T-helper 9 cell (primary cell): ENCODE measurements around the gene LSM14B.
"Not testable (repeated sequence)": the region's sequence is repeated elsewhere in the genome, so short reads cannot be mapped to it uniquely, and the experiment has no call there.

ENCODE experiments used
- DNase-seq: peaks from one replicate; pipeline ENCODE4 v3.0.0-alpha.2; 2020

The LSM14B gene

DNA sequence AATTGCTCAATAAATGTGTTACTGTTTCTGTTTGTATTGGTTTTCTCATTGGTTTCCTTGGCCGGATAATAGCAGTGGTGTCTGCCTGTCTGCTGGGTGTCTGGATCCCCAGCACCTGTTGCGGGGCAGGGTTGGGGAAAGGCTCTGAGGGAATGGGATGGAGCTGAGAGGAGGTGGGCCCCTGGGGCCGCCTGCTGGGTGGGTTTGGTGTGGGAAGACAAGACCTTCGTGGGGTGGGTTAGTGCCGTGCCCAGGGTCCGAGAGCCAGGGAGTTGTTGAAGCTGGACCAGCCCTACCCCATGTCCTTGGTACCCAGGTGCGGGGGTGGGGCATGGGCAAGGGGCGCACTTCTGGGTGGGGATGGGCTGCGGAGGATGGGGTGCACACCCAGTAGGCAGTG lies 25.3 kb downstream of the LSM14B start:
- no peak for DNase-seq

GRCh38 chr20:62148383-62148782 lies 26.1 kb downstream of the LSM14B start:
- DNase-seq, result not testable (repeated sequence)

DNA sequence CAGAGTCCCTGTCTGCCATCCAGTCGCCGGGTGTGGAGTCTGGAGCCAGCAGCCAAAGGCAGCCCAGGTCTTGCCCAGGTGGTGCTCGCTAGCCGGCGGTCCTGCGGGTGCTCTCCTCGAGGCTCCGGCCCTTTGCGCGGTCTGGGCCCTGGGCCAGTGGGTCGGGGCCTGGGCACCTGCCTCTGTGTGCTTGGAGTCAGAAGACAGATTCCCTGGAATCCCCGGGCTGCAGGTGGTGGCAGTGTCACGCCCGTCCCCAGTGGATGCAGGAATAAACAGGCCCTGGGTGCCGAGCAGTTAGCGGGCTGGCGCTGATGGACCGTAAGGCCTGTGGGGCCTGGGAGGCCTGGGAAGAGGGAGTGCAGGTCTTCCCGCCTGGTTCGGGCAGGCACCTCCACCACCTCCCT lies 26.6 kb downstream of the LSM14B start:
- DNase-seq, result no peak

DNA sequence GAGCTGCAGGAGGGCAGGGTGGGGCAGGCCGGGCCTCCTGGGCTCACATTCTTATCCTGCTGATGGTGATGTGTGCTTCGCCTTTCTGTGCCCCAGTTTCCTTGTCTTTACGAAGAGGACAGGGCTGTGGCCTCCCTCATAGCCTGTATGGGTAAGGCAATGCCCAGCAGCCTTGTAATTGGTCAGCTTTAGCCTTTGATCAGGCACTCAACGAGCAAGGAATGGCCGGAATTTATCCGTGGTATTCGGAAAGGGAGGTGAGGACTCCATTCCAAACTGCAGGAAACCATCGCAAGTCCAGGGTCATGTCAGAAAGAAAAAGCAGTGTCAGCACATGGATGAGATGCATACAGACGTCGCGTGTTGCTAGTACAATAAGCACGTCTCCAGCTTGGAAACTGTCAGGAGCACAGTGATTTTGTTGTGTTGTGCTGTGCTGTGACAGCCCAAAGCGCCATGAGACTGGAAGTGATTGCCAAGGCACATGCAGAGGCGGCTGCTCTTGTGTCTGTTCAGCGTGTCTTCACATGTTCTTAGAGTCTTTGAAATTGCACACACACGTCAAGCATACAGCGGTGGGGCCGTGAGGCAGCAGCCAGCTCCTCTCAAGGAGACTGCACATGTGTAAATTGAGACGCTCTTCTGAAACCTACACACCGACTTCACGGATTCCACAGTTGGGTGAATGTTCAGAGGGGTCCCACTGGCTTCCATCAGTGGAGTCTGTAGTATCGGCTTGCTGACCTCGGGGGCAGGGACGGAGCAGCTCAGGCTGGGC lies 27.4 kb downstream of the LSM14B start:
- no peak for DNase-seq

DNA sequence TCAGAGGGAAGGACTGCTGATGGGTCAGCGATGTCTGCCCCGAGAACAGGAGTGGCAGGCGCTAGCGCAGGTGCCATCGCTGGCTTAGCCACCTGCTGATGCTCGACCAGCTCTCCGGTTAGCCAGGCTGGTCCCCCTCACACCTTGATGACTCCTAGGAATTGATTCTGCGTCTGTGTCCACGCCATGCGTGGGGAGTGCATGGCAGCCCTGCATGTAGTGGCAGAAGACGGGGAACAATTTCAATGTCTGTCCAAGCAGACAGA lies 28.0 kb downstream of the LSM14B start:
- DNase-seq, result no peak

DNA sequence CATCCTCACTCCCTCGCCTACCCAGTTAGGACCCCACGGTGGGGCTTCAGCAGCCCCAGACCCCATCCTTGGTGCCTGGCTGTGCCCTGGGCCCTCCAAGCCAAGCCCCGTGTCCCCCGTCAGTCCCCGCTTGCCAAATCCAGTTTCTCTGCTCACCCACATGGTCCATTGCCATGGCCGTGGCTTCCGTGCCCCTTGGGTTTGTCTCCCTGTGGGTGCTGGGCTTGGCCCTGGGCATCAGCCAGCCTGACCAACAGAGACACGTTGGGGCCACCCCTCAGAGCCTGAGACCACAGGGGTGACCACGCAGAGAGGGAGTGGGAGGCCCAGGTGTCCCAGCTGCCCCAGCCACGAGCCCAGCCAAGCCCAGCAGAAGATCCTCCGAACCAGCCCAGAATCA lies 28.9 kb downstream of the LSM14B start:
- DNase-seq, result no peak

DNA sequence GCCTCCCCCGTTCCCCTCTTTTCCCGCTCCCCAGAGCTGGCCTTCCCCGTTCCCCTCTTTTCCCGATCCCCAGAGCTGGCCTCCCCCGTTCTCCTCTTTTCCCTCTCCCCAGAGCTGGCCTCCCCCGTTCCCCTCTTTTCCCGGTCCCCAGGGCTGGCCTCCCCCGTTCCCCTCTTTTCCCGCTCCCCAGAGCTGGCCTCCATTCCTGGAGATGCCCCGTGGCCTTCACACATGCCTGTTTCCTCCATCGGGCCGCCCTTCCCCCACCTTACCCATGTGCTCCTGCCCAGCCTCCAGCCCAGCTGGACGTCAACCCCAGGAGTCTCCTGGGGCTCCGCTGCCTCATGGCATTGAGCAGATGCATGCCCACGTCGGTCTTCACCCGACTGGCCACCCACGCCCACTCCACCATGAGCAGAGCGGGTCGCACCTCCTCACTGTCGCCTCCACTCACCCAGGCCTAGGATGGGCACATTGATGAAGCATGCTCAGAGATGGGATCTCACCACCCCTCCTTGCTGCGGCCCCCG lies 29.6 kb downstream of the LSM14B start:
- no peak for DNase-seq

DNA sequence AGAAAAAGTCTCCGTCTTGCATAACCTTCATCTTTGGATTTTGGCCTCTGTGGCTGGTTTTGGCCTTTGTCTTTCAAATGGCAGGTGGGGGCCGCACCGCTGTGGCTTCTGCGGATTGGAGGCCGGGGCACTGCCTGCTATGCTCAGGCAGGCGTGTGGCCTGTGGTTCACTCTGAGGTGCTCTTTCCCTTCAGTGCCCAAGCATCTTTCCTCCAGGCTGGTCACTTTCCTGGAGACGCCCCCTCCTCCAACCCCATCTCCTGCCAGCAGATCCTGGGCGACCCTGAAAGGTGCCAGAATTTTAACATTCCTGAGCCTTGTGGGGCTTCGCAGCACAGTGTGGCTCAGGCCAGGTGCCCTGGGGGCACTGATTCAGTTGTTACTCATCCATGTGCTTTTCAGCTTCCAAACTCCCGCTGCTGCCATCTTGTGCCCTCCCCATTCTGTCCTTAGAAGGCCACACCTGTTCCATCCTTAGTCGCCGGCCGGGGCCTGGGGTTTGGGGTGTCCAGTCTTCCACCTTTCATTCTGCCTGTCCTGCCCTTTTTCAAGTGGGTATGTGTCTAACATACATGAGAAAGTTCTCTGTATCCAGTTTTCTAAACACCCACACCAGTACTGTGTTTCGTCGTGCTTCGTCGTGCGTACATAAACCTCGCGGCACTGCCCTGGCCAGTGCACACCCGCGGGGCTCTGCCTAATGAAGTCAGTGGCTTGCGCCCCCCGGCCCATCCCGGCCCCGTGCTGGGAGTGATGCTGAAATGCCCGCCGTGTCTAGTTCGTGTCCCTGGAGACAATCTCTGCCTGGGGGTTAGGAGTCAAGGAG lies 33.4 kb downstream of the LSM14B start:
- no peak for DNase-seq

DNA sequence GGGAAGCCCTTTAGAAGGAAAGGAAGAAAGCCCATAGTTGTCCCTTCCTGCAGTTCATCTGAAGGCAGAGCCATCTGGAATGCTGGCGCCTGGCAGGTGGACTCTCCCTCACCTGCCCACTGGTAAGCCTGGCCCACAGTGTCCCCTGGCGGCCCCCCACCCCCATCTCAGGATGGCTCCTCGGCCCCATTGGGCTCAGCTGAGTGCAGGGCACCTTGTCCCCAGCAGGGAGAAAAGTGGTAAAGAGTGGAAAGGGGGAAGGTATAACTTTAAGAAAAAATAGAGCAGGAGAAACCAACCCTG lies 33.9 kb downstream of the LSM14B start:
- no peak for DNase-seq

- peak; percentile 65 for DNase-seq
These were observed 34.5 kb downstream of the LSM14B start for GRCh38 chr20:62156592-62157386.

GRCh38 chr20:62157387-62158087 lies 35.3 kb downstream of the LSM14B start:
- DNase-seq, result no peak

DNA sequence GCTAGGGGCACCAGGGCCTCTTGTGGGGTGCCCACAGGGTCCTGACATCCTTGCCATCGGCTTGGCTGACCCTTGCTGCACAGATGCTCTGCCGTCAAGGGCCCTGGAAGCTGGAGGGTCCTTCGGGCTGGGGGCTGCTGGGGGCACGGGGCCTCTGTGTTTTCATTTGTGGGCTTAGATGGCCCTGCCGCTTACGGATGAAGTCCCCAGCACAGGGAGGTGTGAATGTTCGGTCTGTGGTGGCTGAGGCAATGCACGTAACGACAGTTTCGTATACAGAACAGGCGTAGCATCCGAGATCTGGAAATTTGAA lies 35.8 kb downstream of the LSM14B start:
- DNase-seq, result no peak

DNA sequence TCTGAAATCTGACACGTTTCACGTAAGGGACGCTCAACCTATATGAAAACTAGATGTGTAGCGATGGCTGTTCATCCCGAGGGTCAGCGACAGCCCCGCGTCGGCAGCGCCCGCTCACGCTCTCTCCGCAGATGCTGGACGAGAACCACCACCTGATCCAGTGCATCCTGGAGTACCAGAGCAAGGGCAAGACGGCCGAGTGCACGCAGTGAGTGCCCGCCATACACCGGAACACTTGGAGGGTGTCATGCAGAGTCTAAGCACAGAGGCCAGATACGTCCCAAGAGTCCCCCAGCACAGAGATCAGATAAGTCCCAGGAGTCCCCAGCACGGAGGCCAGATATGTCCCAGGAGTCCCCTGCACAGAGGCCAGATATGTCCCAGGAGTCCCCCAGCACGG lies 36.3 kb downstream of the LSM14B start:
- DNase-seq, result no peak

- no peak for DNase-seq
These were observed 36.8 kb downstream of the LSM14B start for GRCh38 chr20:62159052-62159451.

DNA sequence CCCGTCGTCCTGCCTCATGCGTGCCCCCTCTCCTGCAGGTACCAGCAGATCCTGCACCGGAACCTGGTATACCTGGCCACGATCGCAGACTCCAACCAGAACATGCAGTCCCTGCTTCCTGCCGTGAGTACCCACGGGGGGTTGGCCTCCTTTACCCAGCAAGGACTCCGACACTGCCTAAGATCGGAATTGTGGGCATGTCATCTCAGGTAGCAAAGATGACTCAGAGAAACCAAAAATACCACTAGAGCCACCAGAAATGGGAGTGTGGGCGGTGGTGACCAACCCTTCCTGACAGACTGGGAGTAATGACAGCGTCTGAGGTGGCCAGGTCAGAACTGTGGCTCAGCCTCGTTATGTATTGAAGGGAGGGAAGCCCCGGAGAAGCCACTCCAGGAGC lies 37.6 kb downstream of the LSM14B start:
- DNase-seq, result no peak

DNA sequence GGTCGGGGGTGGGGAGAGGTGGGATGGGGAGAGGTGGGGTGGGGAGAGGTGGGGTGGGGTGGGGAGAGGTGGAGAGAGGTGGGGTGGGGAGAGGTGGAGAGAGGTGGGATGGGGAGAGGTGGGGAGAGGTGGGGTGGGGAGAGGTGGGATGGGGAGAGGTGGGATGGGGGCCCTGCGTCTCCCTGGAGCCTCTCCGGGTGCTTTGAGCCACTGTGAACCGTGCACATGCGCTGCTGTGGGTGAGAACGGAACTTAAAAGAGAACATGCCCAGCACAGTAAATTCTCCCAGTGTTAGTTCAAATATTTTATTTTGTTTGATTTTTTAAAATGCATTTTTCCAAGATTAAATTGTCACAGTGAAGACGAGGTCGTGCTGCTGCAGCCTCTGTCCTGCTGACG lies 38.0 kb downstream of the LSM14B start:
- no peak for DNase-seq

GRCh38 chr20:62160876-62161275 lies 38.6 kb downstream of the LSM14B start:
- no peak for DNase-seq

DNA sequence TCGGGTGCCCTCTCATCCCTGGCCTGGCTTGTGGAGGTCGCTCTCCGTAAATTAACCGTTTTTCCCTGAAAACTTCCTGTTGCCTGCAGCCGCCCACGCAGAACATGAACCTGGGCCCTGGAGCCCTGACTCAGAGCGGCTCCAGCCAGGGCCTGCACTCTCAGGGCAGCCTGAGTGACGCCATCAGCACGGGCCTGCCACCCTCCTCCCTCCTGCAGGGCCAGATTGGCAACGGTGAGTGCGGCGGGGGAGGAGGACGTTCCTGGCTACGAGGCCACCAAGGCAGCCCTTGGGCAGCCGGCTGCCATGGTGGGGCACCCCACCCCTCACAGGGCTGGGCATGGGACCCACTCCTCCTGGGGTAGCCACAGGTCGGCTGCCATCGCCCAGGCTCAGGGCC lies 39.1 kb downstream of the LSM14B start:
- no peak for DNase-seq

DNA sequence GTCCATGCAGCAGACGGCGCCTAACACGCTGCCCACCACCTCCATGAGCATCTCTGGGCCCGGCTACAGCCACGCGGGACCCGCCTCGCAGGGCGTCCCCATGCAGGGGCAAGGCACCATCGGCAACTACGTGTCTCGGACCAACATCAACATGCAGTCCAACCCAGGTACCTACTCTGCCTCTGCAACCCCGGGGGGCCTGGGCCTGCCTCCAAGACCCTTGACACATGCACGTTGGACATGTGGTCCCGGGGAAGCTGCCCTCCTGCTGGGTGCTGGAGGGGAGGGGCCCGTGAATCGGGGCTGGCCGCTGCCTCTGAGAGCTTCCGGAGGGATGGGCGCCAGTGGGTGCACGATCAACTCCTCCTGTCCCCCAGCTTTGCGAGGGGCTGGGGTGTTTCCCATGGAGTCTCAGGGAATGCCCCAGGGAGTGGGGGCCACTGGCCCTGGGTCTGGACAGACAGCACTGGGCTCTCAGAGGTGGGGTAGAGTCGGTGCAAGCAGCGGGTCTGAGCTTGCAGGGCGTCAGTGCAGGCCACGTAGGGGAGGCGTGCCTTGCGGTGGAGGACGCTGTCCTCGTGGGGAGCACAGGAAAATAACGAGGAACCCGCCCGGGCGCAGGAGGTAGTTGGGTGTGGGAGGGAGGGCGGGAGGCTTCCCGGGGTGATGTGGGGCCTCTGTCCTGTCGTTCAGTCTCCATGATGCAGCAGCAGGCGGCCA lies 40.6 kb downstream of the LSM14B start:
- no peak for DNase-seq

DNA sequence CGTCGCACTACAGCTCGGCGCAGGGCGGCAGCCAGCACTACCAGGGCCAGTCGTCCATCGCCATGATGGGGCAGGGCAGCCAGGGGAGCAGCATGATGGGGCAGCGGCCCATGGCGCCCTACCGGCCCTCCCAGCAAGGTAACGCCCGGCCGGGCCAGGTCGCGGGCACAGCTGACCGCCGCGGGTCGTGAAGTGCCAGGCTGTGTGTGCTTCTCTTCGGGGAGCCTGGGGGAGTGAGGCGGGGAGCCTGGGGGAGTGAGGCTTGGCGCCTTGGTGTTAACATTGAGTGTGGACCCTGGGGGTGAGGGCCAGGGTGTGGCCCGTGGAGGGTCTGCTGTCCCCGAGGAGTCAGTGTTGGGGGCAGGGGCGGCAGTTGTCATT lies 41.2 kb downstream of the LSM14B start:
- no peak for DNase-seq

DNA sequence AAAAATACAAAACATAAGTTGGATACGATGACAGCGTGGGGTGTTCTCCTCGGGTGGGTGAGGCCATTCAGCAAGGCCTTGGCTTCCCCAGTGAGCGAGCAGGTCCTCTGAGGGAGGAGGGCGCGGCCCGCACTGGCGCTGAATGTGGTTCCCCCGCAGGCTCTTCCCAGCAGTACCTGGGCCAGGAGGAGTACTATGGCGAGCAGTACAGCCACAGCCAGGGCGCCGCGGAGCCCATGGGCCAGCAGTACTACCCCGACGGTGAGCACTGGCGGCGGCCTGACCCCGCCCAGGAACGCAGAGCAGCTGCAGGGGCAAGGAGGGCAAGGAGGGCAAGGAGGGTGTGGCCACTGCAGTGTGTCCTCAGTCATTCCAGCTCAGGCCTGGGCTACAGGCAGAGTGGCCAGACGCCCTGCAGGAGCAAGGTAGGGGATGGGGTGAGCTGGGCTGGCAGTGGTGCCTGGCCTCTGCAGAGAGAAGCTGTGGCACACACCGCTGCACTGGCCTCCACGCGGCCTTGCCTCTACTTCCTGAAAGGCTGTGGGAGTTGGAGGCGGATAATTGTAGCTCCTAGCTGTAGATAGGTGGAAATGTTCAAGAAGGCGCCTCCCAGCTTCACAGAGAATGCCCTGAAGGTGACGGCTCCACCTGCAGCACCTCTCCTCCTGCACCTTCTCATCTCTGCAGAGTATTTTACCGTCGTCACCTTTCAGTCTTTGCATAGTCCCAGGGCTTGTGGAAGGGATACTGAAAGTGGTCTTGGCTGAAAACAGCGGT lies 41.9 kb downstream of the LSM14B start:
- no peak for DNase-seq
